C4-2B (cell line): ENCODE data around the gene CALHM3.

ENCODE experiments used
- CTCF ChIP-seq: fragments of 450-650 bp; conservative IDR thresholded peaks from 2 replicates; pipeline ENCODE4 v1.5.1; 2017; ENCODE audit warnings: mild to moderate bottlenecking
- ZFX ChIP-seq: fragments of 450-650 bp; IDR thresholded peaks from 2 replicates; pipeline ENCODE4 v1.6.1; 2017

- TF ChIP-seq CTCF (no peak), ZFX (no peak)
These were observed 32.0 kb upstream of the CALHM3 start for GRCh38 chr10:103510791-103511752.
